ENCODE results near the gene GAD1.

The GAD1 gene

DNA sequence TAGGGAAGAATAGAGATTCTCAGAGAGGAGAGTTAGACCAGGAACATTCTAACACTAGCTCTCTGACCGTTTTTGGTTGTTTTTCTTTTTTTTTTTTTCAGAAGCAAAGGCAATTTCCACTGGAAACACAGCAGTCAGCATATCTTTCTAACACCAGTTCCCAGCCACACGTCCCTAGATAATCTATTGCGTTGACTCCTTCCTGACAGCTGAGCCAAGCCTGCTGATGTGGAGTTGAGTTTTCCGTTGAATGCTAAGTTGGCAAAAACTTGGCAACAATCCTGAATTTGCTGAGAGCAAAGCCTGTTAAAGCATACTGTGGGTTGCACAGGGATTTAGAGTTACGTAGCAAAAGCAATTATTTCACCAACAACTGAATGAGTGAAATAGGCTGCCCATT lies 19.3 kb downstream of the GAD1 start:
- no peak for DNase-seq (ENCODE audit: extremely low spot score)
- TF ChIP-seq CTCF (IDR thresholded peaks at IDR 0.05; ENCODE audit: control extremely low read depth, extremely low read depth, low read depth, missing control alignments), result no peak
- CTCF ChIA-PET, result interaction anchor here (1.6 kb wide), 1 partner anchor 11 kb away, joined by 4 read pairs; no protein-coding TSS in a partner anchor
- POLR2A ChIA-PET, result no interaction called here

GRCh38 chr2:170840717-170841210 lies 24.1 kb downstream of the GAD1 start:
- TF ChIP-seq CTCF (IDR thresholded peaks at IDR 0.05; ENCODE audit: control extremely low read depth, extremely low read depth, low read depth, missing control alignments), result no peak
- CTCF ChIA-PET, result interaction anchor here (1.2 to 1.4 kb wide), 2 partner anchors 33 to 432 kb away, joined by 3 read pairs; no protein-coding TSS in a partner anchor
- no peak for DNase-seq (ENCODE audit: extremely low spot score)
- POLR2A ChIA-PET, result no interaction called here

GRCh38 chr2:170842785-170843184 lies 26.1 kb downstream of the GAD1 start:
- DNase-seq (ENCODE audit: extremely low spot score), result no peak
- no peak for TF ChIP-seq CTCF (IDR thresholded peaks at IDR 0.05; ENCODE audit: control extremely low read depth, extremely low read depth, low read depth, missing control alignments)
- POLR2A ChIA-PET, result no interaction called here
- CTCF ChIA-PET, result interaction anchor here (1.1 to 1.5 kb wide), 2 partner anchors 30 to 606 kb away, joined by 3 to 4 read pairs; no protein-coding TSS in a partner anchor

DNA sequence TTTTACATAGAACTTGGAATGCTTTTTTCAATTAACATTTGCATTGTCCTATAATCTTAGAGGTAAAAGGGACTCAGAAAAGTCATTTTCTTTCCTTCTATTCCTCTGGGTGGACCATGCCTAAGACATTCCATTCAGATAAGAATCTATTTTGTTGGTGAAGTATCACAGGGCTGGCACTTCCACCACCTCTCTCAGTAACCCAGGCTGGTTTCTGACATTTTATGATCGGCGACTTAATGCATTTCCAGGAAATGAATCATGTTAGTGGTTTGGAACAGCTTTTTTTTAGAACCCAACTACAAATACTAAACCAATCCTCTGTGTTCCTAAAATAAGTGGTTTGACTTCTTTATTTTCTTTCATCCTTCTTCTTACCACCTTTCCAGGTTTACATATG lies 27.0 kb downstream of the GAD1 start:
- POLR2A ChIA-PET, result no interaction called here
- CTCF ChIA-PET, result interaction anchor here (1.1 to 1.2 kb wide), 2 partner anchors 28 to 29 kb away, joined by 3 to 4 read pairs; no protein-coding TSS in a partner anchor
- no peak for TF ChIP-seq CTCF (IDR thresholded peaks at IDR 0.05; ENCODE audit: control extremely low read depth, extremely low read depth, low read depth, missing control alignments)
- no peak for DNase-seq (ENCODE audit: extremely low spot score)

DNA sequence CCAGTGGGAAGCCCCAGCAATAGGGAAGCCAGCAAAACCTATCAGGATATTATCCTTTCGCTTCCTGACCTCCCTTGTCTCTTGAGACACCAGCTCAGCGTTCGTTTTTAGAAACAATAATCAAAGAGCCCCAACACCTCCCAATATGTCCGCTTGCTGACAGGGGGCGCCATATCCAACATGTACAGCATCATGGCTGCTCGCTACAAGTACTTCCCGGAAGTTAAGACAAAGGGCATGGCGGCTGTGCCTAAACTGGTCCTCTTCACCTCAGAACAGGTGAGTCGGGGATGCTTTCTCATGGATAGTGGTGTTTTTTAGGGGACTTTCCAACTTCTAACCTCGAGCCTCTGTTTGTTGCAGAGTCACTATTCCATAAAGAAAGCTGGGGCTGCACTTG lies 28.7 kb downstream of the GAD1 start:
- TF ChIP-seq CTCF (IDR thresholded peaks at IDR 0.05; ENCODE audit: control extremely low read depth, extremely low read depth, low read depth, missing control alignments), result no peak

GRCh38 chr2:170846314-170846713 lies 29.6 kb downstream of the GAD1 start:
- POLR2A ChIA-PET, result no interaction called here
- CTCF ChIA-PET, result interaction anchor here (0.7 kb wide), 1 partner anchor 11 kb away, joined by 3 read pairs; no protein-coding TSS in a partner anchor

More for the DNA sequence above, 28.7 kb downstream of the GAD1 start:
- DNase-seq (ENCODE audit: extremely low spot score), result no peak
- POLR2A ChIA-PET, result no interaction called here
- CTCF ChIA-PET, result interaction anchor here (0.6 to 1.4 kb wide), 8 partner anchors 12 to 436 kb away, joined by 3 to 5 read pairs (median 3); no protein-coding TSS in a partner anchor

More at GRCh38 chr2:170846314-170846713, 29.6 kb downstream of the GAD1 start:
- DNase-seq (ENCODE audit: extremely low spot score), result no peak
- TF ChIP-seq CTCF (IDR thresholded peaks at IDR 0.05; ENCODE audit: control extremely low read depth, extremely low read depth, low read depth, missing control alignments), result no peak

Measured in GM10248 (cell line).